ENCODE data around the gene LEFTY2.

LEFTY2 gene

GRCh38 chr1:225928186-225929175 is 12.5 kb downstream of the LEFTY2 start:
- no peak for DNase-seq

GRCh38 chr1:225926551-225927113 is 14.4 kb downstream of the LEFTY2 start:
- DNase-seq = no peak

- peak; percentile 95 for DNase-seq
Observed at GRCh38 chr1:225923692-225924555, 17.1 kb downstream of the LEFTY2 start, which contains the start of gene PYCR2. Gene PYCR2 (minus strand): TSS chr1:225924250. CDS start chr1:225924110, 140 bp downstream.

- no peak for DNase-seq
Observed at GRCh38 chr1:225923381-225923691, 17.7 kb downstream of the LEFTY2 start.

GRCh38 chr1:225921734-225922709 is 19.0 kb downstream of the LEFTY2 start:
- DNase-seq = no peak

- DNase-seq = peak; percentile 20
Observed at GRCh38 chr1:225919906-225920305, 21.1 kb downstream of the LEFTY2 start.

GRCh38 chr1:225918280-225918679 is 22.7 kb downstream of the LEFTY2 start:
- no peak for DNase-seq

GRCh38 chr1:225917536-225917935 is 23.5 kb downstream of the LEFTY2 start:
- no peak for DNase-seq

- DNase-seq = no peak
Observed at GRCh38 chr1:225917101-225917500, 23.9 kb downstream of the LEFTY2 start.

GRCh38 chr1:225915538-225915991 is 25.5 kb downstream of the LEFTY2 start:
- DNase-seq = no peak

GRCh38 chr1:225914947-225915346 is 26.1 kb downstream of the LEFTY2 start:
- DNase-seq = no peak

GRCh38 chr1:225914391-225914790 is 26.6 kb downstream of the LEFTY2 start:
- DNase-seq = no peak

- DNase-seq = peak; percentile 34
Observed at GRCh38 chr1:225911191-225912130, 29.6 kb downstream of the LEFTY2 start.

GRCh38 chr1:225909477-225909876 is 31.5 kb downstream of the LEFTY2 start:
- DNase-seq = no peak

GRCh38 chr1:225908773-225909172 is 32.2 kb downstream of the LEFTY2 start:
- no peak for DNase-seq

GRCh38 chr1:225908013-225908640 is 32.9 kb downstream of the LEFTY2 start:
- no peak for DNase-seq

- no peak for DNase-seq
Observed at GRCh38 chr1:225907341-225907740, 33.7 kb downstream of the LEFTY2 start.

GRCh38 chr1:225906467-225906866 is 34.6 kb downstream of the LEFTY2 start:
- no peak for DNase-seq

GRCh38 chr1:225903623-225904022 is 37.4 kb downstream of the LEFTY2 start:
- no peak for DNase-seq

Measured in HCEC 1CT (cell line).